Mesenchymal stem cell (in vitro differentiated cells and primary cell): ENCODE data around the gene SAMMSON.

Experiments
- DNase-seq: peaks from one replicate; pipeline ENCODE4 v3.0.0-alpha.2; 2013
- H2AFZ ChIP-seq: one replicate; pipeline ENCODE4 v1.6.1; 2013; ENCODE audit warnings: low read depth, mild to moderate bottlenecking, control low read depth, inconsistent platforms, low read length, moderate library complexity
- H2AK5ac ChIP-seq: 2 replicates; pipeline ENCODE4 v1.6.1; 2013; ENCODE audit warnings: low read length, moderate library complexity, mild to moderate bottlenecking, inconsistent platforms; ENCODE audit not compliant: severe bottlenecking
- H2BK120ac ChIP-seq: one replicate; pipeline ENCODE4 v1.6.1; 2013; ENCODE audit warnings: low read depth, mild to moderate bottlenecking, inconsistent platforms, low read length, moderate library complexity
- H2BK12ac ChIP-seq, 2 experiments: one replicate each; pipeline ENCODE4 v1.6.1; 2013; ENCODE audit warnings: inconsistent platforms in 2 of 2, low read length in 2 of 2, mild to moderate bottlenecking in 2 of 2, moderate library complexity in 2 of 2, control low read depth in 1 of 2
- H2BK15ac ChIP-seq: one replicate; pipeline ENCODE4 v1.6.1; 2013; ENCODE audit warnings: mild to moderate bottlenecking, low read depth, inconsistent platforms; ENCODE audit not compliant: poor library complexity, severe bottlenecking
- H2BK5ac ChIP-seq: 2 replicates; pipeline ENCODE4 v1.6.1; 2013; ENCODE audit warnings: low read depth, mild to moderate bottlenecking, low read length, control low read depth, inconsistent platforms; ENCODE audit not compliant: poor library complexity, severe bottlenecking
- H3K14ac ChIP-seq, 2 experiments: one replicate each; pipeline ENCODE4 v1.6.1; 2013; ENCODE audit warnings: inconsistent platforms in 2 of 2, low read length in 2 of 2, control low read depth in 1 of 2, mild to moderate bottlenecking in 1 of 2, moderate library complexity in 1 of 2
- H3K18ac ChIP-seq, 2 experiments: one replicate each; pipeline ENCODE4 v1.6.1; 2013; ENCODE audit warnings: inconsistent platforms in 2 of 2, low read length in 2 of 2, control low read depth in 1 of 2, low read depth in 1 of 2, mild to moderate bottlenecking in 1 of 2
- H3K23ac ChIP-seq, 2 experiments: one replicate each; pipeline ENCODE4 v1.6.1; 2013; ENCODE audit warnings: inconsistent platforms in 2 of 2, low read length in 2 of 2, mild to moderate bottlenecking in 2 of 2, moderate library complexity in 2 of 2, control low read depth in 1 of 2
- H3K27ac ChIP-seq: 2 replicates; pipeline ENCODE4 v1.5.1; 2013; ENCODE audit warnings: mild to moderate bottlenecking, moderate library complexity, low read length, control low read depth, inconsistent platforms; ENCODE audit not compliant: poor library complexity, severe bottlenecking
- H3K27me3 ChIP-seq, 2 experiments: 2 replicates each; pipeline versions ENCODE4 v1.6.1 to v1.7.0; 2013; ENCODE audit warnings: low read length in 2 of 2, mild to moderate bottlenecking in 2 of 2, moderate library complexity in 2 of 2, control low read depth in 1 of 2, inconsistent platforms in 1 of 2; ENCODE audit not compliant: control insufficient read depth in 1 of 2, insufficient read depth in 1 of 2
- H3K36me3 ChIP-seq, 2 experiments: 2 replicates each; pipeline versions ENCODE4 v1.6.1 to v1.7.0; 2013; ENCODE audit warnings: low read length in 2 of 2, control low read depth in 1 of 2, inconsistent platforms in 1 of 2, low read depth in 1 of 2, mild to moderate bottlenecking in 1 of 2; ENCODE audit not compliant: insufficient read depth in 2 of 2, control insufficient read depth in 1 of 2
- H3K4ac ChIP-seq, 2 experiments: one replicate each; pipeline ENCODE4 v1.6.1; 2013; ENCODE audit warnings: inconsistent platforms in 2 of 2, low read length in 2 of 2, mild to moderate bottlenecking in 2 of 2, moderate library complexity in 2 of 2, control low read depth in 1 of 2, low read depth in 1 of 2
- H3K4me1 ChIP-seq: 2 replicates; pipeline ENCODE4 v1.6.1; 2013; ENCODE audit warnings: low read depth, low read length, control low read depth; ENCODE audit not compliant: control insufficient read depth, insufficient read depth
- H3K4me2 ChIP-seq: 2 replicates; pipeline ENCODE4 v1.6.1; 2013; ENCODE audit warnings: low read length, mild to moderate bottlenecking, inconsistent platforms; ENCODE audit not compliant: poor library complexity, severe bottlenecking
- H3K4me3 ChIP-seq, 2 experiments: 2 replicates each; pipeline versions ENCODE4 v1.5.1 to v1.7.0; 2013; ENCODE audit warnings: low read length in 2 of 2, mild to moderate bottlenecking in 2 of 2, control low read depth in 1 of 2, low read depth in 1 of 2; ENCODE audit not compliant: insufficient read depth in 1 of 2
- H3K79me1 ChIP-seq: replicated peaks from 2 replicates; pipeline ENCODE4 v1.6.1; 2013; ENCODE audit warnings: mild to moderate bottlenecking, control low read depth, low read length, inconsistent platforms; ENCODE audit not compliant: poor library complexity, severe bottlenecking
- H3K9ac ChIP-seq: 2 replicates; pipeline ENCODE4 v1.7.0; 2013; ENCODE audit warnings: mild to moderate bottlenecking, low read length, moderate library complexity
- H3K9me3 ChIP-seq: 2 replicates; pipeline ENCODE4 v1.7.0; 2013; ENCODE audit warnings: mild to moderate bottlenecking, low read length; ENCODE audit not compliant: control insufficient read depth
- H4K8ac ChIP-seq: one replicate; pipeline ENCODE4 v1.6.1; 2013; ENCODE audit warnings: inconsistent platforms, mild to moderate bottlenecking, low read length, moderate library complexity
- H4K91ac ChIP-seq: one replicate; pipeline ENCODE4 v1.6.1; 2013; ENCODE audit warnings: mild to moderate bottlenecking, low read length, inconsistent platforms
- WGBS: methylation state at CpG from one replicate; pipeline ENCODE4 v1.1.7; 2013; ENCODE audit warnings: mixed read lengths; 5-methylcytosine and 5-hydroxymethylcytosine counted together

The SAMMSON gene

DNA sequence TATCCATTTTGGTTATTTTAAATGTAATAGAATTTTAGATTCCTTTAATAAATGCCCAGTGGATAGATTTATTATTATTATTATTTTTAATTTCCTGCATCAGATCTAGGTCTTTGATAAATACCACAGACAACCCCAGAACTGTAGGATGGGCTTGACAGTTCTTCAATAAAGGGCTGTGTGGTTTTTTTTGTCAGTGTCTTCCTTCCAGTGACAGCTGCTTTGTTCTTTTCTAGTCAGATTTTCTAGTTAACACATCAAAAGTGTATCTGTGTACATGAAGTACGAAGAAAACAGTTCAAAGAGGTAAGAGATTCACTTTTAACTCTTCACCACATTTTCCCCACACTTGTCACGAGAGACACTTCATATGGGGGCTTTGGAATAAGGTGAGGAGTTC, 120.3 kb downstream of the SAMMSON start:
- 38% methylated on average over 1 of the region's 2 CpGs for WGBS
- H2AK5ac ChIP-seq, result no peak overlapping the region
- no peak overlapping the region for H3K18ac ChIP-seq
- no peaks in the 10 kb centered on the region for H3K79me1 ChIP-seq
- H3K4me2 ChIP-seq, result no peak overlapping the region
- no peak overlapping the region for H3K27ac ChIP-seq
- H3K9ac ChIP-seq, result no peak overlapping the region
- no peak overlapping the region for H2AFZ ChIP-seq
- H3K9me3 ChIP-seq, result no peaks in the 10 kb centered on the region
- H3K4me1 ChIP-seq, result no peaks in the 10 kb centered on the region
- no peak for DNase-seq
- H2BK120ac ChIP-seq, result no peak overlapping the region
- no peak overlapping the region for H3K4ac ChIP-seq
- no peak overlapping the region for H3K14ac ChIP-seq
- H3K27me3 ChIP-seq, result no peaks in the 10 kb centered on the region
- H4K8ac ChIP-seq, result no peak overlapping the region
- H2BK5ac ChIP-seq, result no peak overlapping the region
- H3K23ac ChIP-seq, result no peak overlapping the region
- H2BK12ac ChIP-seq, result no peak overlapping the region
- H4K91ac ChIP-seq, result no peak overlapping the region
- H3K4me3 ChIP-seq, result no peak overlapping the region
- no peaks in the 10 kb centered on the region for H3K36me3 ChIP-seq
- H2BK15ac ChIP-seq, result no peak overlapping the region
